Glomerular visceral epithelial cell (primary cell): Measurements from ENCODE around the gene PNRC1.
A peak's percentile ranks its signal among the peaks of the same experiment; 100 is the strongest.
"Not testable (repeated sequence)": the region's sequence is repeated elsewhere in the genome, so short reads cannot be mapped to it uniquely, and the experiment has no call there.

Experiments
- DNase-seq: peaks from one replicate; pipeline ENCODE4 v3.0.0-alpha.2; 2016; ENCODE audit errors: extremely low spot score

The PNRC1 gene

GRCh38 chr6:89080281-89081128 lies at the start of gene PNRC1:
TSS of gene PNRC1 (plus strand) at chr6:89080751. CDS start at chr6:89080895, 144 bp downstream.
- DNase-seq: peak; percentile 100

DNA sequence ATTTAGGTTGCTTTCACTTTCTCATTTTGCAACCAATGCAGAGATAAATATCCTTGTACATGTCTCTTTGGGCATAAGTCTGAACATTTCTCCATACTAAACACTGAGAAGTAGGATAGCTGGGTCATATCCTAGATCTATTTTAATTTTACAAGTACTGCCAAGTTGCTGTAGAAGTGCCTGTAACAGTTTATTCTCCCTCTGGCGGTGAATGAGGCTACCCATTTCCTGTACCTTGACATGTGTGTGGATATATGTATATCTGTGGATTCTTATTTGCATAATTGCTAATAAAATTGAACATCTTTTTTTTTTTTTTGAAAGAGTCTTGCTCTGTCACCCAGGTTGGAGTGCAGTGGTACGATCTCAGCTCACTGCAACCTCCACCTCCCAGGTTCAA lies 48.0 kb upstream of the PNRC1 start:
- DNase-seq: no peak

GRCh38 chr6:89033461-89033860 lies 47.1 kb upstream of the PNRC1 start:
- no peak for DNase-seq

DNA sequence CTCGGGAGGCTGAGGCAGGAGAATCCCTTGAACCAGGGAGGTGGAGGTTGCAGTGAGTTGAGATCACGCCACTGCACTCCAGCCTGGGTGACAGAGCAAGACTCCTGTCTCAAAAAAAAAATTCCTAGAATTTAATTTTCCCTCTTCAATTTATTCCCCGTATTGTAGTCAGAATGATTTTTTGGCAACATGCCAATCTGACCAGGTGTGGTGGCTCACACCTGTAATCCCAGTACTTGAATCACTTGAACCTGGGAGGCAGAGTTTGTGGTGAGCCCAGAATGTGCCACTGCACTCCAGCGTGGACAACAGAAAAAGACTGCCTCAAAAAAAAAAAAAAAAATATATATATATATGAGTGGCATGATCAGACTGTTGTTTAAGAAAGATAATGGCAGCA lies 46.4 kb upstream of the PNRC1 start:
- not testable (repeated sequence) for DNase-seq

GRCh38 chr6:89034586-89035251 lies 45.8 kb upstream of the PNRC1 start:
- peak; percentile 54 for DNase-seq

DNA sequence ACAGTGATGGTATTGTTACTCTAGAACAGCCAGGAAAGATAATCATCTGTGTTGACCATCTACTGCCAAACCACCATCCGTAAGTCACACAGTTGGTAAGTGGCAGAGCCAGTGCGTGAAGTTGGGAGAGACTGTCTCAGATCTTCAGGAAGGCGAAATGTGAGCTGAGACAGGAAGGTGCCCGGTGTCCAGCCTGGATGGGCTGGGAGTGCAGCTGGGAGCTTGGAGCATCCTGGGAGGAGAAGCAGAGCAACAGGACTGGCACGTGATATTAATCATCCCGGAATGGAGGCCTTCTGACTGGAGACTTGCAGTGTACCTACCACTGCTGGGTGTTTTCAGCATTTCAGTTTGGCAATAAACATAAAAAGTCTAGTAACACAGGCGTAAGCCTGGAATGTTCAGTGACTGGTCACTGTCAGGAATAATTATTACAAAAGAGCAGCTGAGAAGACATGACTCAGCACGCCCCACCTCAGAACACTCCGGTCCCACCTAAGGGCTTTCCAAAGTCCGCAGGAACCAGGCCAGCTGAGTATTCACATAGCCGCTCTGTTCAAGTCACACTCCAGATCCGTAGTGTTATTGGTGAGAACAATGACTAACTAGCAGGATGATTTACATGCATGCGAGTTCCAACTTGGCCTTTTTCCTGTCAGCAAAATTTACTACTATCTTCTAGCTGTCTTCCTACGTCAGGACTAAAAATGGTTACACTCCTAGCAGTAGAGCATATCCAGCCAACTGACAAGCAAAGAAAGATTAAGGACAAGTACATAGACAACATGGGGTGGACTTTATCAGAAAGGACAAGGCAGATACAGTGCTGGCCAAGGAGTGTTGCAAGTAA lies 45.1 kb upstream of the PNRC1 start:
- peak; percentile 91 for DNase-seq

GRCh38 chr6:89037141-89037900 lies 43.2 kb upstream of the PNRC1 start:
- no peak for DNase-seq

DNA sequence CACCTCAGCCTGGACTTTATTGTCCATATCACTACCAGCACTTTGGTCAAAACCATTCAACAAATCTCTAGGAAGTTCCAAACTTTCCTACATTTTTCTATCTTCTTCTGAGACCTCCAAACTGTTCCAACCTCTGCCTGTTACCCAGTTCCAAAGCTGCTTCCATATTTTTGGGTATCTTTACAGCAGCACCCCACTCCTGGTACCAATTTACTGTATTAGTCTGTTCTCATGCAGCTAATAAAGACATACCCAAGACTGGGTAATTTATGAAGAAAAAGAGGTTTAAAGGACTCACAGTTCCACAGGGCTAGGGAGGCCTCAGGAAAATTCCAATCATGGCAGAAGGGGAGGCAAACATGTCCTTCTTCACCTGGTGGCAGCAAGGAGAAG lies 42.7 kb upstream of the PNRC1 start:
- DNase-seq: not testable (repeated sequence)

DNA sequence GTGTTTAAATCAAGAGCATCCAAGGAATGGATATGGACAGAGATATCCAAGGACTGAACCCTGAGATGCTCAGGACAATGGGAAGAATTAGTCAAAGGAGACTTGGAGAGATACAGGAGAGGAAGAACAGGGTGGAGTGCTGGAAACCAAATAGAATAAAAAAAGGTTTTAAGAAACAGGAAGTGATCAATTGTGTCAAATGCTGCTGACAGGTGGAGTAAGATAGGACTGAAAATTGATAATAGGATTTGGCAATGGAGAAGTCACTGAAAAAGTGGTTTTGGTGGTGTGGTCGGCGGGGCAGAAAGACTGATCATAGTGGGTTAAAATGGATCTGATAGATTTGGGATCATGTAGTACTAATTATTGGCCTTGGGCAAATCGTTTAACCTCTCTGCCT lies 37.9 kb upstream of the PNRC1 start:
- DNase-seq: no peak

GRCh38 chr6:89044328-89045010 lies 36.1 kb upstream of the PNRC1 start:
- no peak for DNase-seq

GRCh38 chr6:89045011-89045387 lies 35.6 kb upstream of the PNRC1 start:
- DNase-seq: no peak

GRCh38 chr6:89045576-89045975 lies 35.0 kb upstream of the PNRC1 start:
- DNase-seq: no peak

DNA sequence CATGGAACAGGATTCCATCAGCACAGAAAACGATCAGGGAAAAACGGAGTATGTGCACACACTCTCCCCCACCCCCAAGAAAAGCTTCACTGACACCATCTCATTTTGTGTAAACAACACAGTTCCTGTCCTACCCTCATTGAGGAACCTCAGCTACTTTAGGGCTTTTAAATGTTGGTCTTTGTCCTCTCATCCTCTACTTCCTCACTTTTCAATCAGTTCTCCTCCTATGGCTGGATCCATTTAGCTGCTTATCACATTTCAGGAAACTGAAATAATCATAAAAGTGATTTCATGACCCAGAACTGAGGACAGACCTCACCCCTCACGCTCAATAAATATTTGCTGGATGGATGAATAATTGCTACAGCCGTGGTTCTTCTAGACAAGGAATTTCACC lies 33.1 kb upstream of the PNRC1 start:
- no peak for DNase-seq

GRCh38 chr6:89048288-89048923 lies 32.1 kb upstream of the PNRC1 start:
- no peak for DNase-seq

GRCh38 chr6:89048985-89049384 lies 31.6 kb upstream of the PNRC1 start:
- DNase-seq: no peak

DNA sequence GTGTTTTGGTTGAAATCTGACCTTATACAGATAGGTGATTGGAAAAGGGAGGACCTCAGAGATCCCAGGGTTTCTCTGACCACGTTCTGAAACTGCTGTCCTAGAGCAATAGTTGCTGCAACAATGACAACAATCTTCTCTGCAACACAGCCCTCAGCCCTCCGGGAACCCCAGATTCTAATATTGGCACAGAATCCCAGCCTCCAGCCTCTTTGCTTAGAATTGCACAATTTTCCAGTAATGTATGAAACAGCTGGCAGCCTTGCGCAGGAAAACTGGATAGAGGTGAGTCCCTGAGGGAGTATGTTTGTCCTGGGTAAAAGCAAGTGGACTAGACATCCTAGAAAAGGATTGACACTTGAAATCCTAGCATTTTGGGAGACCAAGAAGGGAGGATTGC lies 30.4 kb upstream of the PNRC1 start:
- DNase-seq: no peak

DNA sequence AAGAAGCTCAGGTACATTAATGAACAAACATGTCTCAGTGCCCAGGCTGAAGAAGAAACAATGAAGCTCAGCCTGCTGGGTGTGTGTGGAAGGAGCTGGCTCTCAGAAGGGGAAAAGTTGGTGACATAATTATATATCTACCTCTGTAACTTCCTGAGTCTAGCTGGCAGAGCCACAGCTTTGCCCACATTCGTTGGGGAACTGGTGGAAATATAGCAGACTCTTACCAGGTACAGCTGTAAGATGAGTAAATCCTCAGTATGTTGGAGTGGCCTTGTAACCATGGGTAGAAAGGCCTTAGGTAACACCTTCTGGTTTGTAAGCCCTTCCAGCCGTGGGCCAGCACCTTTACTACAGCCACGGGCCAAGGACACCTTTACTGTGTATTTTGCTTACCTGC lies 29.9 kb upstream of the PNRC1 start:
- no peak for DNase-seq

DNA sequence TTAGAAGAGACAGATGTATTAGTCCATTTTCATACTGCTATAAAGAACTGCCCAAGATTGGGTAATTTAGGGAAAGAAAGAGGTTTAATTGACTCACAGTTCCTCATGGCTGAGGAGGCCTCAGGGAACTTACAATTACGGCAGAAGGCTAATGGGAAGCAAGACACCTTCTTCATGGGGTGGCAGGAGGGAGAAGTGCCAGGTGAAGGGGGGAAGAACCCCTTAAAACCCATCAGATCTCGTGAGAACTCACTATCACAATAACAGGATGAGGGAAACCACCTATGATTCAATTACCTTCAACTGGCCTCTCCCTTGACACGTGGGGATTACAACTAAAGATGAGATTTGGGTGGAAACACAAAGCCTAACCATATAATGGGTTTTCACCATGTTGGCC lies 28.9 kb upstream of the PNRC1 start:
- no peak for DNase-seq

GRCh38 chr6:89054208-89054607 lies 26.3 kb upstream of the PNRC1 start:
- no peak for DNase-seq

DNA sequence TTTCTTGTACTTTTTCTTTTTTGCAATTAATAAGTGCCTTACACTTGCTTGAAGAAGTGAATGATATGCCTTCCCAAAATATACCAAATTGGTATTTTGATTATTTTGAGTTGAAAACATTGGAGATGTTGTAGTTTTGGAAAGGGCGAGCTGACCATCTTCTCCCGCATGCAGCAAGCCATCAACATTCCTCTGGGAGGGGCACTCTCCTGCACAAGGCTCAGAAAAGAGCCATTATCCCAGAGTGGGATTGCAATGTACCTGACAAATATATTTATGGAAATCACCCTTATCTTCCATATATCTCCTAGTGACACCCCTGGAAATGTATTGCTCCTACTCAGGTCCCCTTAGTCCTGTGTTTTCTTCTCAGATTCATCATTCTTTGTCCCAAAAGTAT lies 22.8 kb upstream of the PNRC1 start:
- no peak for DNase-seq

GRCh38 chr6:89058627-89059026 lies 21.9 kb upstream of the PNRC1 start:
- DNase-seq: no peak
